Natural killer cell (primary cell): Measurements from ENCODE around the gene SNTN. TPM values are rescaled to one million over a fixed set of nuclear protein-coding genes. Genes with fewer than 3 reads are reported as not detected.

ENCODE experiments used
- ATAC-seq, 3 donors: fragments of 150-1000 bp in 2 of 3; fragments of 200-7000 bp in 1 of 3; cut with Tn5 transposase; 1 replicate in 1 of 3; 2 replicates in 2 of 3; pipeline ENCODE4 v1.10.0; 2021; ENCODE audit warnings: mild to moderate bottlenecking in 2 of 3, moderate library complexity in 2 of 3
- DNase-seq, 2 donors: peaks; one replicate each; pipeline versions ENCODE4 v3.0.0 to v3.0.0-alpha.2; 2013 to 2021; ENCODE audit warnings: mixed read lengths in 1 of 2
- H3K27ac ChIP-seq: one replicate; pipeline ENCODE4 v1.5.1; 2013; ENCODE audit warnings: mild to moderate bottlenecking, low read length
- H3K27me3 ChIP-seq: one replicate; pipeline ENCODE4 v1.6.1; 2013; ENCODE audit warnings: low read length; ENCODE audit not compliant: control insufficient read depth, insufficient read depth
- H3K36me3 ChIP-seq: one replicate; pipeline ENCODE4 v1.6.1; 2013; ENCODE audit warnings: low read length; ENCODE audit not compliant: control insufficient read depth, insufficient read depth
- H3K4me1 ChIP-seq: one replicate; pipeline ENCODE4 v1.6.1; 2013; ENCODE audit warnings: low read length; ENCODE audit not compliant: control insufficient read depth, insufficient read depth
- H3K4me3 ChIP-seq: one replicate; pipeline ENCODE4 v1.5.1; 2013; ENCODE audit warnings: low read length
- H3K9me3 ChIP-seq: one replicate; pipeline ENCODE4 v1.6.1; 2013; ENCODE audit warnings: low read length; ENCODE audit not compliant: control insufficient read depth, insufficient read depth
- H3K27ac Mint-ChIP-seq, 2 donors: one replicate each; pipeline ENCODE4 v1.8.0; 2022; ENCODE audit warnings: mild to moderate bottlenecking in 2 of 2, mixed read lengths in 2 of 2, moderate library complexity in 1 of 2
- H3K27me3 Mint-ChIP-seq, 2 donors: one replicate each; pipeline ENCODE4 v1.8.0; 2022; ENCODE audit warnings: low read depth in 2 of 2, mixed read lengths in 2 of 2
- H3K36me3 Mint-ChIP-seq: one replicate; pipeline ENCODE4 v1.8.0; 2022; ENCODE audit warnings: mixed read lengths
- H3K4me1 Mint-ChIP-seq, 2 donors: one replicate each; pipeline ENCODE4 v1.8.0; 2022; ENCODE audit warnings: mixed read lengths in 2 of 2
- H3K4me3 Mint-ChIP-seq: one replicate; pipeline ENCODE4 v1.8.0; 2022; ENCODE audit warnings: mild to moderate bottlenecking, moderate library complexity, mixed read lengths
- H3K9me3 Mint-ChIP-seq, 2 donors: one replicate each; pipeline ENCODE4 v1.8.0; 2022; ENCODE audit warnings: mixed read lengths in 2 of 2
- CTCF ChIP-seq: fragments of 200-600 bp; IDR thresholded peaks from one replicate; pipeline ENCODE4 v1.8.0; 2022; ENCODE audit warnings: antibody characterized with exemption
- WGBS: methylation state at CpG from one replicate; pipeline ENCODE4 v1.1.7; 2013; ENCODE audit warnings: missing lambda C conversion rate; ENCODE audit not compliant: insufficient coverage; 5-methylcytosine and 5-hydroxymethylcytosine counted together
- intact Hi-C: fragments of 100-400 bp; cut with micrococcal nuclease; formaldehyde crosslinking; loops from one replicate; pipeline ENCODE4 v1.14.2; 2022
- total RNA-seq, 4 donors: library from RNA; stranded (reverse); fragments of 120-200 nt in 1 of 4; gene quantifications; one replicate each; pipeline versions ENCODE4 v1.2.3 to v1.2.4, GENCODE V29; 2013 to 2022

Gene SNTN
- total RNA-seq, 3 donors from 2014 or later (not counting 1 experiment from before 2014, with no cell fraction given) = not detected

DNA sequence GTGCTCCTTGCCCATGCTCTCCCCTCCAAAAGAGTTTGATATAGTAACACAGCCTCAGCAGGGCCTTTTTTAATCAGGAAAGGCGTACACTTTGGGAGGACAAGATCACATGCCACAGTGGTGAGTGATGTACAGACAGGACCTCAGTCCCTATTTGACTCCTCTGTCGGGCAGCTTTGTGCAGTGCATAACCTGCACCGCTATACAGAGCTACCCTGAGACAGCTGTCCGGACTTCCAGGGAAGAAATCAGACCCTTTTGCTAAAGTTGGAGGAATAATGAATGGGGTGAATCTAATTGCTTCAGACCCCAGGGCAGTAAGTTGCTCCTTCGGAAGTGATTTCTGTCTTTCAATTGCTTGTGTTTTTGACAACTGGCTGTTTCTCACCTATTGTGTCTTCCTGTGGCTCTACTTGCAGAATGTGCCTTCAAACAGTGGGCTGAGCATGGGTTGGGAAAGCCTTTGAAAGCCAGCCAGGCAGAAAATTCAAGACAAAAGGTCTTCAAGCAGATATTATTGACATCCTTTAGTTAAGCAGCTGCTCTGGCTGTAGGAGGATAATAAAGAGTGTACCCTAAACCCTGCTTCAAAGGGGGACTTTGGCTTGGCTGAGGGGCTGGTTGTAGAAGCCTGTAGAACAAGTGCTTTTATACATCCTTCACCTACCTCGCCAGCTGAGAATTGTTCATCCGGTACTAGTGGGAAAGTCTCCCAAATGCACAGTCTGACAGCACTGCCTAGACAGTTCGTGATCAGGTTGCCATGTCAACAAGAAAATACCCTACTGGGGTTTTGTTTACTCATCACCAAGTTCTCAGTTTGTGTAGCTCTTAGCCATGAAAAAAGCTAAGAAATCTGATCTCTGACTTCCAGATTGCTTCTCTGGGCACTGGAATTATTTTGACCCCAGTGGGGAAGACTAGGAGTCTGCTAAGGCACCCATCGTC is 35.1 kb downstream of the SNTN start:
- Histone ChIP-seq H3K27me3 (no peaks in the 10 kb centered on the region), H3K4me3 (no peak overlapping the region), H3K36me3 (no peaks in the 10 kb centered on the region), H3K27ac (no peak overlapping the region), H3K9me3 (no peaks in the 10 kb centered on the region), H3K4me1 (no peaks in the 10 kb centered on the region)
- Mint-ChIP-seq H3K4me3 (no peak overlapping the region), H3K27me3 (no peaks in the 10 kb centered on the region), H3K27ac (no peak overlapping the region), H3K9me3 (no peaks in the 10 kb centered on the region), H3K36me3 (no peaks in the 10 kb centered on the region), H3K4me1 (no peaks in the 10 kb centered on the region)
- 85% methylated on average over 9 of the region's 9 CpGs for WGBS
- DNase-seq = no peak
- TF ChIP-seq CTCF = no peak
- intact Hi-C loops = no loop called here
- no peak for ATAC-seq

DNA sequence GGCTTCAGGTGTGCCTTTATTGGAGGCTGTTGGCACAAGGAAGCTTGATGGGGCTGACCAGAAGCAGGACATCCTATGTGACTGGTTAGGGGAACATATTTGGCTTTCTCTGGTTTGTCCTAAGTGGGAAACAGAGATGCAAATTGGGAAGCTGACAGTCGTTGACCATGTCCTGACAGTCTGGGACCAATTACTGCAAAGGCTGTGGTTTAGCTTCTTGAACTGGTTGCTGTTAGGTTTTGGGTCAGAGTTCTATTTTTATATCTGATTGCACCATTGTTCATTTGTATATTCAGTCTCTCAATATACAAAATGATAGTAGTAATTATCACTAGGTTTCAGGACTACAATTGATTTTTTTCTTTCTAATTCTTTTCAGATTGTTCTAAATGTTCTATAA is 36.8 kb downstream of the SNTN start:
- Histone ChIP-seq H3K27ac (no peak overlapping the region), H3K4me3 (no peak overlapping the region), H3K9me3 (no peaks in the 10 kb centered on the region), H3K4me1 (no peaks in the 10 kb centered on the region), H3K36me3 (no peaks in the 10 kb centered on the region), H3K27me3 (no peaks in the 10 kb centered on the region)
- TF ChIP-seq CTCF = no peak
- Mint-ChIP-seq H3K27ac (no peak overlapping the region), H3K9me3 (peaks cover 4% of the 10 kb centered on the region in 2 donors), H3K4me1 (no peaks in the 10 kb centered on the region), H3K4me3 (no peak overlapping the region), H3K36me3 (peaks cover 7% of the 10 kb centered on the region), H3K27me3 (no peaks in the 10 kb centered on the region)
- 60% methylated on average over 1 of the region's 1 CpG for WGBS
- intact Hi-C loops = no loop called here
- ATAC-seq = no peak
- DNase-seq = no peak

DNA sequence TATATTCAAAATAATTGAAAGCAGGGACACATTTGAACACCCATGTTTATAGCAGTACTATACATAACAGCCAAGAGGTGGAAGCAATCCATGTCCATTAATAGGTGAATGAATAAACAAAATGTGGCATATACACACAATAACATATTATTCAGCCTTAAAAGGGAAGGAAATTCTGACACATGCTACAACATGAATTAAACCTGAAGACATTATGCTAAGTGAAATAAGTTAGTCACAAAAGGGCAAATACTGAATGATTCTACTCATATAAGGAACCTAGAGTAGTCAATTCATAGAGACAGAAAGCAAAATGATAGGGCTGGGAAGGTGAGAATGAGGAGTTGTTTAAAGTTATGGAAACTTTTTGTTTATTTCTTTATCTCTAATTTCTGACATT is 40.9 kb downstream of the SNTN start:
- no peak overlapping the region for H3K4me3 ChIP-seq
- H3K27me3 ChIP-seq = no peaks in the 10 kb centered on the region
- DNase-seq (no peak), ATAC-seq (no peak)
- H3K27ac ChIP-seq = no peak overlapping the region
- Mint-ChIP-seq H3K4me1 (no peaks in the 10 kb centered on the region), H3K27ac (no peak overlapping the region), H3K9me3 (peaks cover 9 to 10% of the 10 kb centered on the region in 2 donors), H3K36me3 (peaks cover 7% of the 10 kb centered on the region), H3K27me3 (no peaks in the 10 kb centered on the region), H3K4me3 (no peak overlapping the region)
- H3K4me1 ChIP-seq = no peaks in the 10 kb centered on the region
- H3K36me3 ChIP-seq = no peaks in the 10 kb centered on the region
- no peak for TF ChIP-seq CTCF
- intact Hi-C loops = no loop called here
- no peaks in the 10 kb centered on the region for H3K9me3 ChIP-seq
